ENCODE data around the gene SPSB4.

SPSB4 gene

GRCh38 chr3:141152801-141153678, 101.9 kb downstream of the SPSB4 start:
- DNase-seq (ENCODE audit: low spot score) = no peak

- DNase-seq (ENCODE audit: low spot score) = no peak
Observed at GRCh38 chr3:141153679-141153966, 102.5 kb downstream of the SPSB4 start.

GRCh38 chr3:141164852-141165251, 113.7 kb downstream of the SPSB4 start:
- no peak for DNase-seq (ENCODE audit: low spot score)

- DNase-seq (ENCODE audit: low spot score) = no peak
Observed at GRCh38 chr3:141167681-141168080, 116.5 kb downstream of the SPSB4 start.

GRCh38 chr3:141170678-141171295, 119.6 kb downstream of the SPSB4 start:
- DNase-seq (ENCODE audit: low spot score) = no peak

GRCh38 chr3:141174674-141175073, 123.5 kb downstream of the SPSB4 start:
- DNase-seq (ENCODE audit: low spot score) = no peak

- no peak for DNase-seq (ENCODE audit: low spot score)
Observed at GRCh38 chr3:141176775-141177174, 125.6 kb downstream of the SPSB4 start.

- no peak for DNase-seq (ENCODE audit: low spot score)
Observed at GRCh38 chr3:141178026-141178425, 126.9 kb downstream of the SPSB4 start.

- no peak for DNase-seq (ENCODE audit: low spot score)
Observed at GRCh38 chr3:141178551-141178950, 127.4 kb downstream of the SPSB4 start.

- no peak for DNase-seq (ENCODE audit: low spot score)
Observed at GRCh38 chr3:141179983-141180382, 128.8 kb downstream of the SPSB4 start.

GRCh38 chr3:141181196-141181595, 130.0 kb downstream of the SPSB4 start:
- no peak for DNase-seq (ENCODE audit: low spot score)

GRCh38 chr3:141181819-141182218, 130.7 kb downstream of the SPSB4 start:
- no peak for DNase-seq (ENCODE audit: low spot score)

- DNase-seq (ENCODE audit: low spot score) = no peak
Observed at GRCh38 chr3:141183606-141184005, 132.5 kb downstream of the SPSB4 start.

GRCh38 chr3:141184430-141184829, 133.3 kb downstream of the SPSB4 start:
- DNase-seq (ENCODE audit: low spot score) = no peak

GRCh38 chr3:141191097-141191749, 140.1 kb downstream of the SPSB4 start:
- no peak for DNase-seq (ENCODE audit: low spot score)

- peak; percentile 97 for DNase-seq (ENCODE audit: low spot score)
Observed at GRCh38 chr3:141192345-141192744, 141.2 kb downstream of the SPSB4 start.

GRCh38 chr3:141193066-141193830, 142.1 kb downstream of the SPSB4 start:
- no peak for DNase-seq (ENCODE audit: low spot score)

Data from CD4-positive, alpha-beta T cell treated with Interleukin-15 for 4 hours (primary cell).